ENCODE measurements around the gene COX8C. TPM values are rescaled to one million over a fixed set of nuclear protein-coding genes. Genes with fewer than 3 reads are reported as not detected.
"Not testable (repeated sequence)": the region's sequence is repeated elsewhere in the genome, so short reads cannot be mapped to it uniquely, and the experiment has no call there.

The COX8C gene
- total RNA-seq, 1 experiment from 2014 or later = not detected

- ChIA-PET CTCF (no interaction called here), POLR2A (ENCODE audit: unreplicated experiment) (no interaction called here)
- no peak overlapping the region for H3K4me2 ChIP-seq (ENCODE audit: low read length)
- no peak overlapping the region for H3K4me3 ChIP-seq (ENCODE audit: low read length)
- intact Hi-C loops (cut with micrococcal nuclease) = no loop called here
- no peak; the same call in 1 of the 2 replicates for ATAC-seq
- BruUV-seq (replicated peaks) = no TSS peak
- H3K9me2 ChIP-seq (replicated peaks; ENCODE audit: low read length) = no peaks in the 10 kb centered on the region
- DNase-seq = no peak
- H3K36me3 ChIP-seq (ENCODE audit: low read depth, low read length) = no peaks in the 10 kb centered on the region
- no peaks in the 10 kb centered on the region for H3K27me3 ChIP-seq (ENCODE audit: low read length)
- no peaks in the 10 kb centered on the region for H3K9me3 ChIP-seq (ENCODE audit: low read length)
- no peaks in the 10 kb centered on the region for H3K79me2 ChIP-seq (ENCODE audit: low read length)
- H3K27ac ChIP-seq (ENCODE audit: low read length) = no peak overlapping the region
- TF ChIP-seq, protein P1, sequence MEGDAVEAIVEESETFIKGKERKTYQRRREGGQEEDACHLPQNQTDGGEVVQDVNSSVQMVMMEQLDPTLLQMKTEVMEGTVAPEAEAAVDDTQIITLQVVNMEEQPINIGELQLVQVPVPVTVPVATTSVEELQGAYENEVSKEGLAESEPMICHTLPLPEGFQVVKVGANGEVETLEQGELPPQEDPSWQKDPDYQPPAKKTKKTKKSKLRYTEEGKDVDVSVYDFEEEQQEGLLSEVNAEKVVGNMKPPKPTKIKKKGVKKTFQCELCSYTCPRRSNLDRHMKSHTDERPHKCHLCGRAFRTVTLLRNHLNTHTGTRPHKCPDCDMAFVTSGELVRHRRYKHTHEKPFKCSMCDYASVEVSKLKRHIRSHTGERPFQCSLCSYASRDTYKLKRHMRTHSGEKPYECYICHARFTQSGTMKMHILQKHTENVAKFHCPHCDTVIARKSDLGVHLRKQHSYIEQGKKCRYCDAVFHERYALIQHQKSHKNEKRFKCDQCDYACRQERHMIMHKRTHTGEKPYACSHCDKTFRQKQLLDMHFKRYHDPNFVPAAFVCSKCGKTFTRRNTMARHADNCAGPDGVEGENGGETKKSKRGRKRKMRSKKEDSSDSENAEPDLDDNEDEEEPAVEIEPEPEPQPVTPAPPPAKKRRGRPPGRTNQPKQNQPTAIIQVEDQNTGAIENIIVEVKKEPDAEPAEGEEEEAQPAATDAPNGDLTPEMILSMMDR (conservative IDR thresholded peaks at IDR 0.05; ENCODE audit: low read depth, low read length) = no peak
- TF ChIP-seq EZH2 (IDR thresholded peaks at IDR 0.05; ENCODE audit: low read length, unreplicated experiment) = no peak
- no peak for TF ChIP-seq EZH2phosphoT487 (IDR thresholded peaks at IDR 0.05; ENCODE audit: borderline replicate concordance, low read length)
- no peak overlapping the region for H2AFZ ChIP-seq (ENCODE audit: low read length)
- H3K9ac ChIP-seq (ENCODE audit: low read length) = no peak overlapping the region
- H3K4me1 ChIP-seq (ENCODE audit: insufficient read depth, low read length) = no peaks in the 10 kb centered on the region
- no peaks in the 10 kb centered on the region for H4K20me1 ChIP-seq (ENCODE audit: low read length)
- H3F3A ChIP-seq (ENCODE audit: low read length, unreplicated experiment) = no peaks in the 10 kb centered on the region
These were observed 3.2 kb upstream of the COX8C start for GRCh38 chr14:93343797-93344196.

DNA sequence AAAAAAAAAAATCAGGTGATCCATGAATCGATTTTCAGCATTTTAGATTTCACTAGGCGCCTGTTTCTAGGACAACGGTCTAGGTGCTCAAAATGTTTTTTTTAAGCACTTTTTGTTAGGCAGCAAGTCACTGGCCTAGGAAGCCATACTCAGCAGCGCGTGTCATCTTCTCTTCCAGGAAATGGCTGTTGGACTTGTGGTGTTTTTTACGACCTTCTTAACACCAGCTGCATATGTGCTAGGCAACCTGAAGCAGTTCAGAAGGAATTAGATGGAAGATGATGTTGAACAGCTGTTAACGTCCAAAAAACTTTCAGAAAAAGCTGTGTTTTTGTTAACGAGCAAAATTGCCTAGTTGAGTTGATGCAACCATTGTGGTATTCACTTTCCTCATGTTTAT lies 868 bp downstream of the COX8C start:
- no peaks in the 10 kb centered on the region for H3K36me3 ChIP-seq (ENCODE audit: low read depth, low read length)
- intact Hi-C loops (cut with micrococcal nuclease) = no loop called here
- POLR2A ChIA-PET (ENCODE audit: unreplicated experiment) = no interaction called here
- no peak for TF ChIP-seq EZH2phosphoT487 (IDR thresholded peaks at IDR 0.05; ENCODE audit: borderline replicate concordance, low read length)
- TF ChIP-seq EZH2 (IDR thresholded peaks at IDR 0.05; ENCODE audit: low read length, unreplicated experiment) = no peak
- TF ChIP-seq, protein P1 (conservative IDR thresholded peaks at IDR 0.05; ENCODE audit: low read depth, low read length) = no peak
- H3K9me2 ChIP-seq (replicated peaks; ENCODE audit: low read length) = no peaks in the 10 kb centered on the region
- no peaks in the 10 kb centered on the region for H3K27me3 ChIP-seq (ENCODE audit: low read length)
- H3K9ac ChIP-seq (ENCODE audit: low read length) = no peak overlapping the region
- CTCF ChIA-PET = no interaction called here
- no peaks in the 10 kb centered on the region for H4K20me1 ChIP-seq (ENCODE audit: low read length)
- no peaks in the 10 kb centered on the region for H3K79me2 ChIP-seq (ENCODE audit: low read length)
- no peak overlapping the region for H2AFZ ChIP-seq (ENCODE audit: low read length)
- no peaks in the 10 kb centered on the region for H3K9me3 ChIP-seq (ENCODE audit: low read length)
- ATAC-seq (no peak), DNase-seq (no peak)
- H3K4me2 ChIP-seq (ENCODE audit: low read length) = no peak overlapping the region
- no peak overlapping the region for H3K27ac ChIP-seq (ENCODE audit: low read length)
- no peak overlapping the region for H3K4me3 ChIP-seq (ENCODE audit: low read length)
- H3F3A ChIP-seq (ENCODE audit: low read length, unreplicated experiment) = no peaks in the 10 kb centered on the region
- BruUV-seq (replicated peaks) = no TSS peak
- H3K4me1 ChIP-seq (ENCODE audit: insufficient read depth, low read length) = no peaks in the 10 kb centered on the region

GRCh38 chr14:93348292-93348691 lies 1.3 kb downstream of the COX8C start:
- POLR2A ChIA-PET (ENCODE audit: unreplicated experiment) = no interaction called here
- DNase-seq = no peak
- TF ChIP-seq, protein P1 (conservative IDR thresholded peaks at IDR 0.05; ENCODE audit: low read depth, low read length) = no peak
- no peak for TF ChIP-seq EZH2 (IDR thresholded peaks at IDR 0.05; ENCODE audit: low read length, unreplicated experiment)
- no peak for TF ChIP-seq EZH2phosphoT487 (IDR thresholded peaks at IDR 0.05; ENCODE audit: borderline replicate concordance, low read length)

GRCh38 chr14:93354873-93355272 lies 7.9 kb downstream of the COX8C start:
- H2AFZ ChIP-seq (ENCODE audit: low read length); DNase-seq; H3K4me2 ChIP-seq (ENCODE audit: low read length); H3K36me3 ChIP-seq (ENCODE audit: low read depth, low read length); H3K9me2 ChIP-seq (replicated peaks; ENCODE audit: low read length); H3K79me2 ChIP-seq (ENCODE audit: low read length); H3K4me1 ChIP-seq (ENCODE audit: insufficient read depth, low read length); H3K9me3 ChIP-seq (ENCODE audit: low read length); POLR2A ChIA-PET (ENCODE audit: unreplicated experiment); BruUV-seq (replicated peaks); H3K27ac ChIP-seq (ENCODE audit: low read length); H3F3A ChIP-seq (ENCODE audit: low read length, unreplicated experiment); H4K20me1 ChIP-seq (ENCODE audit: low read length); H3K27me3 ChIP-seq (ENCODE audit: low read length); ATAC-seq; H3K4me3 ChIP-seq (ENCODE audit: low read length); intact Hi-C loops (cut with micrococcal nuclease); H3K9ac ChIP-seq (ENCODE audit: low read length): not testable (repeated sequence)
- CTCF ChIA-PET = interaction anchor here (0.6 kb wide), 1 partner anchor 474 kb away, joined by 7 read pairs; no protein-coding TSS in a partner anchor

More at GRCh38 chr14:93348292-93348691, 1.3 kb downstream of the COX8C start:
- H3K9ac ChIP-seq (ENCODE audit: low read length) = no peak overlapping the region
- H3K27me3 ChIP-seq (ENCODE audit: low read length) = no peaks in the 10 kb centered on the region
- BruUV-seq (replicated peaks) = no TSS peak
- intact Hi-C loops (cut with micrococcal nuclease) = no loop called here
- no peak overlapping the region for H3K27ac ChIP-seq (ENCODE audit: low read length)
- no peak overlapping the region for H3K4me3 ChIP-seq (ENCODE audit: low read length)
- no peaks in the 10 kb centered on the region for H3K9me2 ChIP-seq (replicated peaks; ENCODE audit: low read length)
- no peak overlapping the region for H2AFZ ChIP-seq (ENCODE audit: low read length)
- no peaks in the 10 kb centered on the region for H4K20me1 ChIP-seq (ENCODE audit: low read length)
- H3K4me1 ChIP-seq (ENCODE audit: insufficient read depth, low read length) = no peaks in the 10 kb centered on the region
- ATAC-seq = no peak
- H3F3A ChIP-seq (ENCODE audit: low read length, unreplicated experiment) = no peaks in the 10 kb centered on the region
- H3K9me3 ChIP-seq (ENCODE audit: low read length) = no peaks in the 10 kb centered on the region
- no peaks in the 10 kb centered on the region for H3K36me3 ChIP-seq (ENCODE audit: low read depth, low read length)
- CTCF ChIA-PET = no interaction called here
- H3K79me2 ChIP-seq (ENCODE audit: low read length) = no peaks in the 10 kb centered on the region
- H3K4me2 ChIP-seq (ENCODE audit: low read length) = no peak overlapping the region
